Measurements from ENCODE around the gene SLC19A1.

GRCh38 chr21:45579383-45580180 is 37.3 kb upstream of the SLC19A1 start:
- TF ChIP-seq TAF1 (IDR thresholded peaks at IDR 0.05; ENCODE audit: low read depth) (no peak), EP300 (IDR thresholded peaks at IDR 0.05; ENCODE audit: borderline replicate concordance) (no peak), RAD21 (IDR thresholded peaks at IDR 0.05; ENCODE audit: low read depth) (no peak), CEBPB (IDR thresholded peaks at IDR 0.05) (no peak), FOXM1 (IDR thresholded peaks at IDR 0.05; ENCODE audit: borderline replicate concordance, low read depth) (no peak)
- TF ChIP-seq, protein P1, sequence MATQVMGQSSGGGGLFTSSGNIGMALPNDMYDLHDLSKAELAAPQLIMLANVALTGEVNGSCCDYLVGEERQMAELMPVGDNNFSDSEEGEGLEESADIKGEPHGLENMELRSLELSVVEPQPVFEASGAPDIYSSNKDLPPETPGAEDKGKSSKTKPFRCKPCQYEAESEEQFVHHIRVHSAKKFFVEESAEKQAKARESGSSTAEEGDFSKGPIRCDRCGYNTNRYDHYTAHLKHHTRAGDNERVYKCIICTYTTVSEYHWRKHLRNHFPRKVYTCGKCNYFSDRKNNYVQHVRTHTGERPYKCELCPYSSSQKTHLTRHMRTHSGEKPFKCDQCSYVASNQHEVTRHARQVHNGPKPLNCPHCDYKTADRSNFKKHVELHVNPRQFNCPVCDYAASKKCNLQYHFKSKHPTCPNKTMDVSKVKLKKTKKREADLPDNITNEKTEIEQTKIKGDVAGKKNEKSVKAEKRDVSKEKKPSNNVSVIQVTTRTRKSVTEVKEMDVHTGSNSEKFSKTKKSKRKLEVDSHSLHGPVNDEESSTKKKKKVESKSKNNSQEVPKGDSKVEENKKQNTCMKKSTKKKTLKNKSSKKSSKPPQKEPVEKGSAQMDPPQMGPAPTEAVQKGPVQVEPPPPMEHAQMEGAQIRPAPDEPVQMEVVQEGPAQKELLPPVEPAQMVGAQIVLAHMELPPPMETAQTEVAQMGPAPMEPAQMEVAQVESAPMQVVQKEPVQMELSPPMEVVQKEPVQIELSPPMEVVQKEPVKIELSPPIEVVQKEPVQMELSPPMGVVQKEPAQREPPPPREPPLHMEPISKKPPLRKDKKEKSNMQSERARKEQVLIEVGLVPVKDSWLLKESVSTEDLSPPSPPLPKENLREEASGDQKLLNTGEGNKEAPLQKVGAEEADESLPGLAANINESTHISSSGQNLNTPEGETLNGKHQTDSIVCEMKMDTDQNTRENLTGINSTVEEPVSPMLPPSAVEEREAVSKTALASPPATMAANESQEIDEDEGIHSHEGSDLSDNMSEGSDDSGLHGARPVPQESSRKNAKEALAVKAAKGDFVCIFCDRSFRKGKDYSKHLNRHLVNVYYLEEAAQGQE (IDR thresholded peaks at IDR 0.05; ENCODE audit: low read depth), result no peak

All from Ishikawa (cell line).